ENCODE results near the gene NID1.

GRCh38 chr1:236000781-236001180, 64.1 kb downstream of the NID1 start:
- TF ChIP-seq EZH2 (IDR thresholded peaks at IDR 0.05): no peak
- TF ChIP-seq CTCF (IDR thresholded peaks at IDR 0.05): no peak
- no peak for TF ChIP-seq EZH2phosphoT487 (IDR thresholded peaks at IDR 0.05)
